Colonic mucosa (tissue), 4 donors: ENCODE measurements around the gene KDM2A. TPM values are rescaled to one million over a fixed set of nuclear protein-coding genes. Genes with fewer than 3 reads are reported as not detected.

Source experiments
- DNase-seq: peaks from one replicate; pipeline ENCODE4 v3.0.0-alpha.2; 2020
- H3K27ac ChIP-seq: fragments of 200-600 bp; one replicate; pipeline ENCODE4 v1.8.0; 2021
- H3K27me3 ChIP-seq: fragments of 200-600 bp; one replicate; pipeline ENCODE4 v1.8.0; 2021
- H3K36me3 ChIP-seq: fragments of 200-600 bp; one replicate; pipeline ENCODE4 v1.8.0; 2021
- H3K4me1 ChIP-seq: fragments of 200-600 bp; one replicate; pipeline ENCODE4 v1.8.0; 2021; ENCODE audit warnings: mild to moderate bottlenecking
- H3K4me3 ChIP-seq: fragments of 200-600 bp; one replicate; pipeline ENCODE4 v1.8.0; 2021
- H3K9ac ChIP-seq, 2 donors: one replicate each; pipeline ENCODE4 v1.7.0; 2013; ENCODE audit warnings: control low read depth in 2 of 2, low read depth in 2 of 2, low read length in 2 of 2
- H3K9me3 ChIP-seq: fragments of 200-600 bp; one replicate; pipeline ENCODE4 v1.8.0; 2021
- CTCF ChIP-seq: fragments of 200-600 bp; IDR thresholded peaks from one replicate; pipeline ENCODE4 v1.8.0; 2022; ENCODE audit warnings: antibody characterized with exemption, mild to moderate bottlenecking
- intact Hi-C: fragments of 100-400 bp; cut with DNase I; formaldehyde crosslinking; loops from one replicate; pipeline ENCODE4 v1.14.1; 2022
- total RNA-seq, 2 donors: library from RNA; stranded (reverse); fragmentation: NEBNext Ultra II Directional in 1 of 2; extraction: Animal tissue kit (Norgen Biotek cat#: 25700) in 1 of 2; gene quantifications; one replicate each; pipeline ENCODE4 v1.2.1, GENCODE V29; 2021
- donor health status: healthy.
- donor health status: DM: no; HTN: no; CAD: no.
- donor health status: DM: no; HTN: no; CAD: no.

The KDM2A gene
- total RNA-seq, 2 donors from 2014 or later: 63.3 to 80.6 TPM

- Histone ChIP-seq H3K9ac (no peak overlapping the region), H3K27ac (peak overlapping the region; percentile 85), H3K9me3 (no peaks in the 10 kb centered on the region), H3K27me3 (no peaks in the 10 kb centered on the region), H3K36me3 (no peaks in the 10 kb centered on the region), H3K4me3 (no peak overlapping the region), H3K4me1 (peaks cover 15% of the 10 kb centered on the region)
- intact Hi-C loops: no loop called here
- TF ChIP-seq CTCF: no peak
- peak; percentile 24 for DNase-seq
Measured at GRCh38 chr11:67301313-67301921, 182.4 kb downstream of the KDM2A start.

GRCh38 chr11:67301951-67302516 lies 183.0 kb downstream of the KDM2A start:
- Histone ChIP-seq H3K4me3 (peak overlapping the region; percentile 95), H3K36me3 (no peaks in the 10 kb centered on the region), H3K9me3 (no peaks in the 10 kb centered on the region), H3K4me1 (peaks cover 15% of the 10 kb centered on the region), H3K9ac (peak overlapping the region; percentile 94 to 96), H3K27ac (peak overlapping the region; percentile 85), H3K27me3 (no peaks in the 10 kb centered on the region)
- DNase-seq: peak; percentile 78
- intact Hi-C loops: no loop called here
- TF ChIP-seq CTCF: no peak

GRCh38 chr11:67302571-67303131 lies 183.6 kb downstream of the KDM2A start:
- no peak for TF ChIP-seq CTCF
- H3K36me3 ChIP-seq: no peaks in the 10 kb centered on the region
- peak overlapping the region; percentile 94 to 96 for H3K9ac ChIP-seq
- peaks cover 15% of the 10 kb centered on the region for H3K4me1 ChIP-seq
- peak; percentile 49 for DNase-seq
- peak overlapping the region; percentile 85 for H3K27ac ChIP-seq
- intact Hi-C loops: no loop called here
- H3K4me3 ChIP-seq: peak overlapping the region; percentile 95
- no peaks in the 10 kb centered on the region for H3K27me3 ChIP-seq
- no peaks in the 10 kb centered on the region for H3K9me3 ChIP-seq

- Histone ChIP-seq H3K4me1 (peaks cover 15% of the 10 kb centered on the region), H3K9ac (peak within 1 kb of the TSS; percentile 94 to 96)
- TF ChIP-seq CTCF: no peak
Measured at GRCh38 chr11:67303132-67303834, 184.2 kb downstream of the KDM2A start, which contains the start of gene SSH3. SSH3 (plus strand) TSS chr11:67303530; CDS start chr11:67303626, 96 bp downstream.

GRCh38 chr11:67303835-67304411 lies 184.9 kb downstream of the KDM2A start:
- intact Hi-C loops: no loop called here
- Histone ChIP-seq H3K36me3 (no peaks in the 10 kb centered on the region), H3K4me1 (peaks cover 15% of the 10 kb centered on the region)

More at GRCh38 chr11:67303132-67303834, 184.2 kb downstream of the KDM2A start, which contains the start of gene SSH3:
- Histone ChIP-seq H3K4me3 (peak within 1 kb of the TSS; percentile 95), H3K9me3 (no peaks in the 10 kb centered on the region), H3K36me3 (no peaks in the 10 kb centered on the region), H3K27ac (peak within 1 kb of the TSS; percentile 85), H3K27me3 (no peaks in the 10 kb centered on the region)
- intact Hi-C loops: no loop called here
- DNase-seq: peak; percentile 90

More at GRCh38 chr11:67303835-67304411, 184.9 kb downstream of the KDM2A start:
- H3K27me3 ChIP-seq: no peaks in the 10 kb centered on the region
- peak; percentile 34 for DNase-seq
- H3K27ac ChIP-seq: peak overlapping the region; percentile 85
- no peaks in the 10 kb centered on the region for H3K9me3 ChIP-seq
- H3K9ac ChIP-seq: peak overlapping the region; percentile 94 to 96
- no peak for TF ChIP-seq CTCF
- peak overlapping the region; percentile 95 for H3K4me3 ChIP-seq
